Measurements from ENCODE around the gene CSNK2B. TPM values are rescaled to one million over a fixed set of nuclear protein-coding genes. Genes with fewer than 3 reads are reported as not detected.
A peak's percentile ranks its signal among the peaks of the same experiment; 100 is the strongest.

Gene CSNK2B
- total RNA-seq, 1 experiment from 2014 or later: 267 TPM

- no peak for TF ChIP-seq EZH2 (IDR thresholded peaks at IDR 0.05; ENCODE audit: low read length, unreplicated experiment)
- TF ChIP-seq CTCF (conservative IDR thresholded peaks at IDR 0.05; ENCODE audit: low read depth, low read length): no peak
- H3K9me3 ChIP-seq (ENCODE audit: low read length): no peaks in the 10 kb centered on the region
- no peak overlapping the region for H3K4me2 ChIP-seq (ENCODE audit: low read length)
- H3K4me3 ChIP-seq (ENCODE audit: low read length): no peak overlapping the region
- ATAC-seq (no peak), DNase-seq (no peak)
- intact Hi-C loops (cut with micrococcal nuclease): no loop called here
- H4K20me1 ChIP-seq (ENCODE audit: low read length): no peaks in the 10 kb centered on the region
- no peak overlapping the region for H3K27ac ChIP-seq (ENCODE audit: low read length)
- CTCF ChIA-PET: no interaction called here
- H3K79me2 ChIP-seq (ENCODE audit: low read length): no peaks in the 10 kb centered on the region
- H3K9ac ChIP-seq (ENCODE audit: low read length): no peak overlapping the region
- H3K9me2 ChIP-seq (replicated peaks; ENCODE audit: low read length): no peaks in the 10 kb centered on the region
- H3K36me3 ChIP-seq (ENCODE audit: low read depth, low read length): peaks cover 38% of the 10 kb centered on the region
- BruUV-seq (replicated peaks): no TSS peak
- H3K27me3 ChIP-seq (ENCODE audit: low read length): no peaks in the 10 kb centered on the region
- peaks cover 10% of the 10 kb centered on the region for H3F3A ChIP-seq (ENCODE audit: low read length, unreplicated experiment)
- H3K4me1 ChIP-seq (ENCODE audit: insufficient read depth, low read length): no peaks in the 10 kb centered on the region
- POLR2A ChIA-PET (ENCODE audit: unreplicated experiment): interaction anchor here (0.6 kb wide), 2 partner anchors 9 to 75 kb away, joined by 3 to 14 read pairs; partner anchors contain the start of gene BAG6
- H2AFZ ChIP-seq (ENCODE audit: low read length): no peak overlapping the region
Measured at GRCh38 chr6:31642798-31643570, 22.9 kb upstream of the CSNK2B start.

- Histone ChIP-seq H4K20me1 (ENCODE audit: low read length) (no peaks in the 10 kb centered on the region), H3K4me2 (ENCODE audit: low read length) (no peak overlapping the region), H3F3A (ENCODE audit: low read length, unreplicated experiment) (peaks cover 7% of the 10 kb centered on the region), H2AFZ (ENCODE audit: low read length) (no peak overlapping the region), H3K27ac (ENCODE audit: low read length) (no peak overlapping the region), H3K4me1 (ENCODE audit: insufficient read depth, low read length) (no peaks in the 10 kb centered on the region), H3K9ac (ENCODE audit: low read length) (no peak overlapping the region), H3K36me3 (ENCODE audit: low read depth, low read length) (peaks cover 44% of the 10 kb centered on the region), H3K79me2 (ENCODE audit: low read length) (peaks cover 2% of the 10 kb centered on the region), H3K4me3 (ENCODE audit: low read length) (no peak overlapping the region), H3K27me3 (ENCODE audit: low read length) (no peaks in the 10 kb centered on the region), H3K9me2 (replicated peaks; ENCODE audit: low read length) (no peaks in the 10 kb centered on the region), H3K9me3 (ENCODE audit: low read length) (no peaks in the 10 kb centered on the region)
- DNase-seq (no peak), ATAC-seq (no peak; the same call in 1 of the 2 replicates)
- TF ChIP-seq EZH2 (IDR thresholded peaks at IDR 0.05; ENCODE audit: low read length, unreplicated experiment) (no peak), EZH2phosphoT487 (IDR thresholded peaks at IDR 0.05; ENCODE audit: borderline replicate concordance, low read length) (no peak), CTCF (conservative IDR thresholded peaks at IDR 0.05; ENCODE audit: low read depth, low read length) (0 out of 2 replicates have a peak, but pooled peaks have one; percentile 11)
- POLR2A ChIA-PET (ENCODE audit: unreplicated experiment): interaction anchor here (0.6 kb wide), 2 partner anchors 8 to 74 kb away, joined by 3 to 14 read pairs; partner anchors contain the start of gene BAG6
- intact Hi-C loops (cut with micrococcal nuclease): no loop called here
- BruUV-seq (replicated peaks): no TSS peak
- CTCF ChIA-PET: no interaction called here
Measured at GRCh38 chr6:31643818-31644454, 21.9 kb upstream of the CSNK2B start.

- intact Hi-C loops (cut with micrococcal nuclease): no loop called here
- Histone ChIP-seq H3K27me3 (ENCODE audit: low read length) (no peaks in the 10 kb centered on the region), H3K4me3 (ENCODE audit: low read length) (no peak overlapping the region), H3K4me2 (ENCODE audit: low read length) (no peak overlapping the region), H3K36me3 (ENCODE audit: low read depth, low read length) (peaks cover 53% of the 10 kb centered on the region), H3K4me1 (ENCODE audit: insufficient read depth, low read length) (no peaks in the 10 kb centered on the region), H3K79me2 (ENCODE audit: low read length) (peaks cover 15% of the 10 kb centered on the region), H2AFZ (ENCODE audit: low read length) (no peak overlapping the region), H3K9me2 (replicated peaks; ENCODE audit: low read length) (no peaks in the 10 kb centered on the region), H3F3A (ENCODE audit: low read length, unreplicated experiment) (no peaks in the 10 kb centered on the region), H3K9me3 (ENCODE audit: low read length) (no peaks in the 10 kb centered on the region), H4K20me1 (ENCODE audit: low read length) (no peaks in the 10 kb centered on the region; the same call in 1 of the 2 replicates), H3K9ac (ENCODE audit: low read length) (no peak overlapping the region), H3K27ac (ENCODE audit: low read length) (no peak overlapping the region)
- ChIA-PET CTCF (no interaction called here), POLR2A (ENCODE audit: unreplicated experiment) (no interaction called here)
- no peak for TF ChIP-seq EZH2phosphoT487 (IDR thresholded peaks at IDR 0.05; ENCODE audit: borderline replicate concordance, low read length)
- no peak for TF ChIP-seq EZH2 (IDR thresholded peaks at IDR 0.05; ENCODE audit: low read length, unreplicated experiment)
- no peak for TF ChIP-seq CTCF (conservative IDR thresholded peaks at IDR 0.05; ENCODE audit: low read depth, low read length)
- ATAC-seq (no peak), DNase-seq (no peak)
- BruUV-seq (replicated peaks): no TSS peak
Measured at GRCh38 chr6:31645325-31645724, 20.6 kb upstream of the CSNK2B start.
